Endothelial cell of umbilical vein (primary cell): ENCODE results near the gene URI1. TPM values are rescaled to one million over a fixed set of nuclear protein-coding genes. Genes with fewer than 3 reads are reported as not detected.

ENCODE experiments used
- BruUV-seq: library from RNA; stranded (reverse); fragments of 400-500 nt; replicated peaks from 2 replicates; lab custom pipeline; 2021; lab: Mats Ljungman, UMichigan
- CTCF ChIA-PET: fragments of 300-600, 350-600 bp; sonication (Branson Sonifier 250); formaldehyde crosslinking; loops from one replicate; lab custom pipeline; 2021; ENCODE audit warnings: antibody characterized with exemption, inconsistent platforms; lab: Charles Lee
- POLR2A ChIA-PET: fragments of 300-600, 350-600 bp; sonication (Branson Sonifier 250); formaldehyde crosslinking; loops from one replicate; lab custom pipeline; 2021; ENCODE audit warnings: antibody characterized with exemption, inconsistent platforms; lab: Charles Lee
- DNase-seq: peaks from one replicate; pipeline ENCODE4 v3.0.0-alpha.2; 2011; ENCODE audit warnings: low read depth, low spot score
- FAIRE-seq: peaks from 2 replicates; lab custom pipeline; 2011; peaks lifted over from hg19 to GRCh38; lab: Jason Lieb, UNC
- H2AFZ ChIP-seq: 2 replicates; pipeline ENCODE4 v1.6.0; 2012; ENCODE audit warnings: low read depth, low read length, control low read depth, inconsistent platforms
- H3K27ac ChIP-seq: 2 replicates; pipeline ENCODE4 v1.5.1; 2011; ENCODE audit warnings: low read depth, mild to moderate bottlenecking, control low read depth, low read length, moderate library complexity; ENCODE audit not compliant: insufficient read depth
- H3K27me3 ChIP-seq, 2 experiments: 2 replicates each; pipeline versions ENCODE4 v1.6.0 to v1.6.1; 2011; ENCODE audit warnings: low read length in 2 of 2, mixed read lengths in 1 of 2; ENCODE audit not compliant: control insufficient read depth in 2 of 2, insufficient read depth in 2 of 2
- H3K36me3 ChIP-seq, 2 experiments: 2 replicates in 1 of 2; 3 replicates in 1 of 2; pipeline ENCODE4 v1.5.1; 2011; ENCODE audit warnings: low read length in 2 of 2, mild to moderate bottlenecking in 1 of 2, moderate library complexity in 1 of 2; ENCODE audit not compliant: control insufficient read depth in 2 of 2, insufficient read depth in 2 of 2; ENCODE audit errors: extremely low read depth in 1 of 2
- H3K4me1 ChIP-seq: 3 replicates; pipeline ENCODE4 v1.5.1; 2011; ENCODE audit warnings: mild to moderate bottlenecking, low read length; ENCODE audit not compliant: control insufficient read depth, insufficient read depth; ENCODE audit errors: extremely low read depth
- H3K4me2 ChIP-seq: 2 replicates; pipeline ENCODE4 v1.6.1; 2011; ENCODE audit warnings: low read length, control low read depth, mixed read lengths; ENCODE audit not compliant: insufficient read depth
- H3K4me3 ChIP-seq, 3 experiments: fragments of 200-600 bp in 1 of 3; sonication (generic), shearing (Covaris generic) in 1 of 3; replicated peaks in 1 of 3; 2 replicates each; pipeline ENCODE4 v1.5.1; 2011 to 2016; ENCODE audit warnings: control low read depth in 3 of 3, low read length in 3 of 3, mild to moderate bottlenecking in 2 of 3, inconsistent platforms in 1 of 3, low read depth in 1 of 3, moderate library complexity in 1 of 3; ENCODE audit not compliant: insufficient read depth in 1 of 3
- H3K79me2 ChIP-seq: 2 replicates; pipeline ENCODE4 v1.6.0; 2012; ENCODE audit warnings: low read length, inconsistent platforms; ENCODE audit not compliant: control insufficient read depth, insufficient read depth
- H3K9ac ChIP-seq: replicated peaks from 2 replicates; pipeline ENCODE3; 2011; ENCODE audit warnings: low read length, control low read depth; ENCODE audit not compliant: insufficient read depth; ENCODE audit errors: extremely low read depth
- H3K9me1 ChIP-seq: replicated peaks from 3 replicates; pipeline ENCODE4 v1.6.0; 2011; ENCODE audit warnings: mild to moderate bottlenecking, low read length; ENCODE audit not compliant: control insufficient read depth, insufficient read depth; ENCODE audit errors: extremely low read depth
- H3K9me3 ChIP-seq: replicated peaks from 2 replicates; pipeline ENCODE4 v1.5.1; 2012; ENCODE audit warnings: low read length, inconsistent platforms; ENCODE audit not compliant: control insufficient read depth, insufficient read depth
- H4K20me1 ChIP-seq: replicated peaks from 2 replicates; pipeline ENCODE3; 2011; ENCODE audit warnings: mild to moderate bottlenecking, low read length; ENCODE audit not compliant: control insufficient read depth, insufficient read depth; ENCODE audit errors: extremely low read depth
- EZH2 ChIP-seq: IDR thresholded peaks from 2 replicates; pipeline ENCODE4 v1.6.1; 2012; ENCODE audit warnings: borderline replicate concordance, low read depth, mild to moderate bottlenecking, moderate library complexity, low read length, inconsistent platforms; ENCODE audit not compliant: severe bottlenecking
- GATA2 ChIP-seq: IDR thresholded peaks from 2 replicates; pipeline ENCODE4 v1.7.0; 2011; ENCODE audit warnings: low read depth, mild to moderate bottlenecking, moderate library complexity, mixed read lengths, low read length; ENCODE audit not compliant: insufficient read length, insufficient read depth
- JUN ChIP-seq: IDR thresholded peaks from 2 replicates; pipeline ENCODE4 v1.6.1; 2011; ENCODE audit warnings: borderline replicate concordance, low read depth; ENCODE audit not compliant: insufficient read length, insufficient read depth
- MYC ChIP-seq: IDR thresholded peaks from one replicate; pipeline ENCODE4 v1.6.1; 2011; ENCODE audit warnings: mild to moderate bottlenecking, low read depth, low read length
- POLR2A ChIP-seq: IDR thresholded peaks from 2 replicates; pipeline ENCODE4 v1.6.1; 2012; ENCODE audit warnings: low read depth, mild to moderate bottlenecking, control low read depth, low read length
- POLR2AphosphoS5 ChIP-seq: IDR thresholded peaks from 2 replicates; pipeline ENCODE4 v1.6.1; 2012; ENCODE audit warnings: low read depth, mild to moderate bottlenecking, control low read depth, low read length, moderate library complexity; ENCODE audit not compliant: insufficient read depth
- dilution Hi-C: fragments of 300-500 bp; cut with MboI; formaldehyde crosslinking; loops from one replicate; pipeline ENCODE4 v1.15.0; 2019; ENCODE audit warnings: low sequenced_read_pairs; ENCODE audit not compliant: extremely low pct_ligation_motif_present
- intact Hi-C: fragments of 100-400 bp; cut with micrococcal nuclease; formaldehyde crosslinking; loops from one replicate; pipeline ENCODE4 v1.10.0; 2022
- polyA plus RNA-seq, 4 experiments: library from polyadenylated mRNA; depleted of rRNA in 3 of 4; stranded (reverse) in 3 of 4; unstranded in 1 of 4; fragments of >200 nt; gene quantifications; 2 replicates each; pipeline versions ENCODE4 v1.2.1 to v1.2.3, GENCODE V29; 2011 to 2012; ENCODE audit warnings: missing spikeins in 1 of 4
- total RNA-seq: library from RNA; stranded (reverse); gene quantifications from 2 replicates; pipeline ENCODE4 v1.2.3, GENCODE V29; 2021
- TF ChIP-seq, protein P1 (sequence below), 2 donors: IDR thresholded peaks; 1 replicate in 1 of 2; 2 replicates in 1 of 2; pipeline ENCODE4 v1.5.1; 2011; ENCODE audit warnings: low read length in 2 of 2, mild to moderate bottlenecking in 2 of 2, moderate library complexity in 2 of 2, control low read depth in 1 of 2, inconsistent platforms in 1 of 2, low read depth in 1 of 2; ENCODE audit not compliant: insufficient read depth in 1 of 2; ENCODE audit errors: extremely low read depth in 1 of 2
- TF ChIP-seq, protein P2 (sequence below): IDR thresholded peaks from 2 replicates; pipeline ENCODE4 v1.6.1; 2011; ENCODE audit not compliant: insufficient read depth, insufficient read length

The URI1 gene
- total and polyA plus RNA-seq, 2 donors (not counting 3 experiments of a cell fraction or from before 2014, with no cell fraction given), result 12.8 to 28.9 TPM

DNA sequence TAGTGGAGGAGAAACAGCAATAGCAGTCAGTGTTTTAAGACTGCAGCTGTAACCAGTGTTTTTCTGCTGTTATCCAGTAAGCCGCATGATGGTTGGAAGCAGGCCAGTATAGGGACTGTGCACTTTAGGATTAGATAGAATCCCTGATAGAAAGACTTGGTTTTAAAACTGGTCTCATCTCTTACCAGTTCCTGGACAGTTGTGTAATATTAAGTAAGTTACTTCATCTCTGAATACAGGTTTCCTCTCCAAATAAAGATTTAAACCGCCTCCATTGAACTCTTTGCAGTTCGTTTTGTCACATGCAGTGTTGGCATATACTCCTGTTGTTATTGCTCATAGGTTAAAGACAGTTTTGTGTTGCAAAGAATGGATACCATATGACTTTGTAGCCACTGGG, 25.6 kb downstream of the URI1 start:
- H3K79me2 ChIP-seq, result peaks cover 61% of the 10 kb centered on the region
- POLR2A ChIA-PET, result interaction anchor here (0.6 kb wide), 1 partner anchor 11 kb away, joined by 12 read pairs; no protein-coding TSS in a partner anchor
- FAIRE-seq, result no peak
- H3K4me1 ChIP-seq, result no peaks in the 10 kb centered on the region
- H3K9me3 ChIP-seq, result no peaks in the 10 kb centered on the region
- H4K20me1 ChIP-seq, result peaks cover 2% of the 10 kb centered on the region
- no peak overlapping the region for H2AFZ ChIP-seq
- intact Hi-C loops (no loop called here), dilution Hi-C loops (no loop called here)
- H3K27ac ChIP-seq, result no peak overlapping the region
- H3K4me3 ChIP-seq, result no peak overlapping the region
- H3K4me2 ChIP-seq, result no peak overlapping the region
- TF ChIP-seq GATA2, result no peak
- TF ChIP-seq POLR2A, result no peak
- TF ChIP-seq, protein P1, sequence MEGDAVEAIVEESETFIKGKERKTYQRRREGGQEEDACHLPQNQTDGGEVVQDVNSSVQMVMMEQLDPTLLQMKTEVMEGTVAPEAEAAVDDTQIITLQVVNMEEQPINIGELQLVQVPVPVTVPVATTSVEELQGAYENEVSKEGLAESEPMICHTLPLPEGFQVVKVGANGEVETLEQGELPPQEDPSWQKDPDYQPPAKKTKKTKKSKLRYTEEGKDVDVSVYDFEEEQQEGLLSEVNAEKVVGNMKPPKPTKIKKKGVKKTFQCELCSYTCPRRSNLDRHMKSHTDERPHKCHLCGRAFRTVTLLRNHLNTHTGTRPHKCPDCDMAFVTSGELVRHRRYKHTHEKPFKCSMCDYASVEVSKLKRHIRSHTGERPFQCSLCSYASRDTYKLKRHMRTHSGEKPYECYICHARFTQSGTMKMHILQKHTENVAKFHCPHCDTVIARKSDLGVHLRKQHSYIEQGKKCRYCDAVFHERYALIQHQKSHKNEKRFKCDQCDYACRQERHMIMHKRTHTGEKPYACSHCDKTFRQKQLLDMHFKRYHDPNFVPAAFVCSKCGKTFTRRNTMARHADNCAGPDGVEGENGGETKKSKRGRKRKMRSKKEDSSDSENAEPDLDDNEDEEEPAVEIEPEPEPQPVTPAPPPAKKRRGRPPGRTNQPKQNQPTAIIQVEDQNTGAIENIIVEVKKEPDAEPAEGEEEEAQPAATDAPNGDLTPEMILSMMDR (IDR thresholded peaks at IDR 0.05; ENCODE audit: extremely low read depth in 1 of 2, insufficient read depth in 1 of 2, low read depth in 1 of 2, low read length in 2 of 2), result no peak
- no peak for TF ChIP-seq EZH2
- no peak for TF ChIP-seq POLR2AphosphoS5
- TF ChIP-seq, protein P2, sequence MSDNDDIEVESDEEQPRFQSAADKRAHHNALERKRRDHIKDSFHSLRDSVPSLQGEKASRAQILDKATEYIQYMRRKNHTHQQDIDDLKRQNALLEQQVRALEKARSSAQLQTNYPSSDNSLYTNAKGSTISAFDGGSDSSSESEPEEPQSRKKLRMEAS, result no peak
- no peak for TF ChIP-seq MYC
- no peak for TF ChIP-seq JUN
- DNase-seq, result no peak
- BruUV-seq, result no TSS peak
- no peaks in the 10 kb centered on the region for H3K9me1 ChIP-seq
- CTCF ChIA-PET, result interaction anchor here (2.3 kb wide), 1 partner anchor 25 kb away, joined by 11 read pairs; the partner anchor contains the start of gene URI1
- no peaks in the 10 kb centered on the region for H3K27me3 ChIP-seq
- H3K9ac ChIP-seq, result no peak overlapping the region
- no peaks in the 10 kb centered on the region for H3K36me3 ChIP-seq
